GM06990 (cell line): Measurements from ENCODE around the gene METTL14.

ENCODE experiments used
- DNase-seq: peaks from one replicate; pipeline ENCODE4 v3.0.0-alpha.2; 2011; ENCODE audit not compliant: insufficient read length; ENCODE audit errors: extremely low read depth
- H3K27me3 ChIP-seq: replicated peaks from 2 replicates; pipeline ENCODE4 v1.6.0; 2011; ENCODE audit warnings: low read length; ENCODE audit not compliant: control insufficient read depth, insufficient read depth
- H3K36me3 ChIP-seq: 2 replicates; pipeline ENCODE4 v1.5.1; 2011; ENCODE audit warnings: low read length; ENCODE audit not compliant: control insufficient read depth, insufficient read depth
- H3K4me3 ChIP-seq: replicated peaks from 2 replicates; pipeline ENCODE4 v1.5.1; 2011; ENCODE audit warnings: low read depth, mild to moderate bottlenecking, control low read depth, low read length
- TF ChIP-seq, protein P1 (sequence below): IDR thresholded peaks from 2 replicates; pipeline ENCODE4 v1.5.1; 2011; ENCODE audit warnings: low read length, control low read depth, mild to moderate bottlenecking, inconsistent platforms; ENCODE audit not compliant: insufficient read depth, poor library complexity, severe bottlenecking

Gene METTL14

DNA sequence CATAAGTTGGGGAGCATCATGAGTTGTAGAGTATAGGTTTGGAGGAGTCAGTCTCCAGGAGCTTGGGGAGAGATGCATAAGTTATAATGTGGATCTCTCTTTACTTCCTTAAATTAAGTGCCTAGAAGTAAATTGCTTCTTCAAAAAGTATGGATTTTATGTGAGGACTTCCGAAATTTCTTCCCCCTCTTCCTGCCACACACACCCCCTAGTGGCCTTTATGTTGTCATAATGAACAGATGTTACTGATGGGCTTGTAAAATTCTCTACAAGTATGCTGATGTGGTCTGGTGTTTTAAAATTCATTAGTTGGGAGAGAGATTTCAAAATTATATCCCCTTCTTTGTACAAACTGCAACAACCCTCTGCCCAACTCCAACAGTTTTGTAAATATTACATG is 2.3 kb upstream of the METTL14 start:
- H3K4me3 ChIP-seq, result no peak overlapping the region
- H3K36me3 ChIP-seq, result peaks cover under 1% of the 10 kb centered on the region; the same call in 1 of the 2 replicates
- no peak for DNase-seq
- H3K27me3 ChIP-seq, result no peaks in the 10 kb centered on the region
- TF ChIP-seq, protein P1, sequence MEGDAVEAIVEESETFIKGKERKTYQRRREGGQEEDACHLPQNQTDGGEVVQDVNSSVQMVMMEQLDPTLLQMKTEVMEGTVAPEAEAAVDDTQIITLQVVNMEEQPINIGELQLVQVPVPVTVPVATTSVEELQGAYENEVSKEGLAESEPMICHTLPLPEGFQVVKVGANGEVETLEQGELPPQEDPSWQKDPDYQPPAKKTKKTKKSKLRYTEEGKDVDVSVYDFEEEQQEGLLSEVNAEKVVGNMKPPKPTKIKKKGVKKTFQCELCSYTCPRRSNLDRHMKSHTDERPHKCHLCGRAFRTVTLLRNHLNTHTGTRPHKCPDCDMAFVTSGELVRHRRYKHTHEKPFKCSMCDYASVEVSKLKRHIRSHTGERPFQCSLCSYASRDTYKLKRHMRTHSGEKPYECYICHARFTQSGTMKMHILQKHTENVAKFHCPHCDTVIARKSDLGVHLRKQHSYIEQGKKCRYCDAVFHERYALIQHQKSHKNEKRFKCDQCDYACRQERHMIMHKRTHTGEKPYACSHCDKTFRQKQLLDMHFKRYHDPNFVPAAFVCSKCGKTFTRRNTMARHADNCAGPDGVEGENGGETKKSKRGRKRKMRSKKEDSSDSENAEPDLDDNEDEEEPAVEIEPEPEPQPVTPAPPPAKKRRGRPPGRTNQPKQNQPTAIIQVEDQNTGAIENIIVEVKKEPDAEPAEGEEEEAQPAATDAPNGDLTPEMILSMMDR, result peak; percentile 51

DNA sequence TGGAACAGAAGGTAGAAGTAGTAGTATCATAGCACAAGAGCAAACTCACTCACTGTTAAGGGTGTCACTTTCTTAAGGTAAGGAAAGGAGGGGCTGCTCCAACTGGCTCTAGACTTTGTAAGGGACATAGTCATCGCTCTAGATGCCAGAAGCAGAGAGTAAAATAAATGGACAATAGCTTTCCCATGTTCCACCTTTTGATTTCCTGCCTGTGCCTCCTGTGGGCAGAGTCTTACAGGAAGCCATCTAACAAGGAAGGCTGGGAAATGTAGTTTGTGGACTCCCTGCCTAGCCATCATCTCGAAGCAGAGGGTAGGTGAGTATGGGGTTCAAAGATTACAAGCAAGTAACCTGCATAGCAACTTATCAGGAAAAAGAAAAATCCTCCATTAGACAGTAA is 1.7 kb upstream of the METTL14 start:
- no peak overlapping the region for H3K4me3 ChIP-seq
- DNase-seq, result no peak
- TF ChIP-seq, protein P1, result no peak
- H3K27me3 ChIP-seq, result no peaks in the 10 kb centered on the region
- peaks cover 4% of the 10 kb centered on the region; the same call in 1 of the 2 replicates for H3K36me3 ChIP-seq

DNA sequence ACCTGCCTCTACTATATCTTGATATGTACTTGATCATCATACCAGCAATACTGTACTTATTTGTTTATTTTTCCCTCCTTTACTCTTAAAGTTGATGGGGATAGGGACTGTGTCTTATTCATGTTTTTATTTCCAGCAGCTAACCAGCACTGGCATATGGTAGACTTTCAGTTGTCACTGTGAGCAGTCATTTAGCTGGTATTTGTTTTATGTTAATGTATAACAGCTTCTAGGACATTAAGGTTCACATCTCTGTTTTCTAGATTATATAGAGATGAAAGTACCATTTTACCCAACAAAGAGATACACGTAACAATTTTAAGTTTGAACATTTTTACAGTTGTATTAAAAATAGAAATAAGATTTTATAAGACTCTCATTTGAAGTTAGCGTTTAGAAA is 17.9 kb downstream of the METTL14 start:
- TF ChIP-seq, protein P1, result no peak
- H3K36me3 ChIP-seq, result peaks cover 2% of the 10 kb centered on the region
- no peak overlapping the region for H3K4me3 ChIP-seq
- DNase-seq, result no peak
- no peaks in the 10 kb centered on the region for H3K27me3 ChIP-seq

DNA sequence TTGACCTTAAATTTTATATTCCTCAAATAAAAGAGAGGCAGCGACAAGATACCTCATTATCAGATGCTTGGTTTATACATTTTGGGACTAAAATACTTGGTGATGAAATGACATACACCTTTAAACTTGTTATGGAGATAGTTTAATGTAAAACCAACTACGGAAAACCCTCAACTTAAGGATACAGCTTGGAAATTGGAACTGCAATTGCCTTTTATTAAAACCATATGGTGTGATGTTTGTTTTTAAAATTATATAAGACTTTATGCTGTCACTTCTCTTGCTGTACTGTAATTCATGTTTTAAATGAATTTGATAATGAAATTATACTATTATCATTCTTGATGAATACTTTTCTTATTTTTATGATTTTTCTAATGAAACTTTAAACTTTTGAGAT is 25.9 kb downstream of the METTL14 start:
- TF ChIP-seq, protein P1, result no peak
- Histone ChIP-seq H3K27me3 (no peaks in the 10 kb centered on the region), H3K36me3 (peaks cover 4% of the 10 kb centered on the region), H3K4me3 (no peak overlapping the region)
- no peak for DNase-seq

DNA sequence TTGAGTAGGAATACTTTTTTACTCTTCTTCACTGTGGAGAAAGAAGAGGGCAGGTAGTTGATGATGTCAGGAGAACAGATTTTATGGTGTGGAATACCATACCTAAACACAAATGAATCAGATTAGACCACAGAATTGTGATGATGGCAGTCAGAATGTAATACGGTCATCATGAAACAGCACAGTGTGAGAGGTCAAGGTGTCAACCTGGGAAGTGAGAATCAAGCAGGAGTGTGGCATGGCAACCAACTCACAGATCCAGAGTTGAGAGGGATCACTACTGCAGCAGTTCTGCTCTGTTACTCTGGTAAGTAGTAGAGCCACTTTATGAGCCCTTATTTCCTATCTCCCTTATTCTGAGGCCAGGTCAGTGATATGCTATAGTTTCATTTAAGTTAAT is 27.7 kb downstream of the METTL14 start:
- DNase-seq, result no peak
- TF ChIP-seq, protein P1, result no peak
- H3K27me3 ChIP-seq, result no peaks in the 10 kb centered on the region
- peaks cover 4% of the 10 kb centered on the region; the same call in 1 of the 2 replicates for H3K36me3 ChIP-seq
- H3K4me3 ChIP-seq, result no peak overlapping the region

DNA sequence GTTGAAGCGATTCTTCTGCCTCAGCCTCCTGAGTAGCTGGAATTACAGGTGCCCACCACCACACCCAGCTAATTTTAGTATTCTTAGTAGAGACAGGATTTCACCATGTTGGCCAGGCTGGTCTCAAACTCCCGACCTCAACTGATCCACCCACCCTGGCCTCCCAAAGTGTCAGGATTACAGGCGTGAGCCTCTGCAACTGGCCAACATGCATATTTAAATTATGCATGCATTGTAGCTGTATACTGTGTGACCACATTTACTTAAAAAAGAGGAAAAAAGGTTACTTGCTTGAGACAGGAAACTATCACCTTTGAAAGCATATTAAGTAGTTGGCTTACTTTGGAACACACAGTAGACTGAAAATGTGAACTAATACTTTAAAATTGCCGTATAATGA is 29.5 kb downstream of the METTL14 start:
- no peaks in the 10 kb centered on the region for H3K27me3 ChIP-seq
- peaks cover 6% of the 10 kb centered on the region; the same call in 1 of the 2 replicates for H3K36me3 ChIP-seq

More for the DNA sequence above, 29.5 kb downstream of the METTL14 start:
- TF ChIP-seq, protein P1, result no peak
- no peak overlapping the region for H3K4me3 ChIP-seq
- no peak for DNase-seq
